ENCODE results near the gene DDX1. TPM values are rescaled to one million over a fixed set of nuclear protein-coding genes. Genes with fewer than 3 reads are reported as not detected.
"Not testable (repeated sequence)": the region's sequence is repeated elsewhere in the genome, so short reads cannot be mapped to it uniquely, and the experiment has no call there.

Gene DDX1
- total and polyA plus RNA-seq, 10 of the 15 experiments (the other 5 are each of a cell fraction or from before 2014, with no cell fraction given): 53.2 to 134 (median 85.6) TPM

DNA sequence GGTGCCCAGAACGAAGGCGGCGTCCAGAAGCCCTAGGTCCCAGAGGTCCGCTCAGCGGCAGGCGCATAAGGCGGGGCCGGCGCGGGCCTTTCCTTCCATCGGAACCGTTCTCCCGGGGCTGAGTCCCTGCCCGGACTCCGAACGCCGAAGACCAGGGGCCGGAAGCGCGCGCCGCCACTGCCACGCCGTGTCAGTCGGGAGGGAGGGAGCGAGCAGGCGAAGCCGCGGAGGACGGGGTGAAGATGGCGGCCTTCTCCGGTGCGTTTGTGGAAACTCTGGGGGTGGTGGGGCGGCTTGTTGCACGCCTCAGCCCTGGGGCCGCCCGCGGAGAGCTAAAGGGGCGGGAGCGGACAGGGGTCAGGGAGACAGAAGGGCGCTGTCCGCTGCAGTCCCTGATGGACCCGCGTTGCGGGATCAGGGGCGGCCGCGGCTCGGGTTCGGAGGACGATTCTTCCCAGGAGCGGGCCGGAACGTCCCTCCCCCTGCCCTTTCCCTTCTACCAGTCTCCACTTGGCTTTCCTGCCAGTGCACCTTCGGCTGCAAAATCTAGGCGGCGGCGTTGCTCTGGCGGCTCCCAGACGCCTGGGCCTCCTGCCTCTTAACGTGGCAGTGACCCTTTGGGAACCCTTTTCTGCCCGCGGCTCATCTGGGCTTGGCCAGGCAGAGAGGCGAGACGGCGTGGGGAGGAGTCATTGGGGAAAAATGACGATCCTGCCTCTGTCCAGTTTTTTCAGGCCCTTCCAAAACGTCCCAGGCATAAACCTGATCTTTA is at the start of gene DDX1 (continued):
- TF ChIP-seq TCF12 (IDR thresholded peaks at IDR 0.05; ENCODE audit: low read depth, low read length) (no peak), CHD2 (IDR thresholded peaks at IDR 0.05; ENCODE audit: borderline replicate concordance, low read depth, low read length) (peak; percentile 58; the same call in 1 of the 2 replicates), BHLHE40 (IDR thresholded peaks at IDR 0.05; ENCODE audit: borderline replicate concordance in 1 of 2, low read depth in 2 of 2, low read length in 1 of 2) (peak in 1 of 2 experiments; percentile 71; a peak in 2 of 4 replicates), POLR2A (IDR thresholded peaks at IDR 0.05; ENCODE audit: low read depth, low read length) (peak; percentile 97), ZNF622 (IDR thresholded peaks at IDR 0.05) (no peak), SMARCA5 (IDR thresholded peaks at IDR 0.05) (peak; percentile 92), MEF2A (IDR thresholded peaks at IDR 0.05; ENCODE audit: insufficient read depth, low read depth, low read length) (no peak), ZNF24 (IDR thresholded peaks at IDR 0.05) (peak; percentile 71; the same call in 1 of the 2 replicates), FOXK2 (IDR thresholded peaks at IDR 0.05) (no peak), BACH1 (IDR thresholded peaks at IDR 0.05; ENCODE audit: borderline replicate concordance) (0 out of 2 replicates have a peak, but pooled peaks have one; percentile 35), JUNB (IDR thresholded peaks at IDR 0.05) (no peak), ZNF384 (IDR thresholded peaks at IDR 0.05; ENCODE audit: borderline replicate concordance, low read depth, low read length) (0 out of 2 replicates have a peak, but pooled peaks have one; percentile 21), HDGF (IDR thresholded peaks at IDR 0.05) (no peak)

GRCh38 chr2:15542269-15542668 is 49.4 kb upstream of the DDX1 start:
- H3K9ac ChIP-seq (ENCODE audit: control insufficient read depth, insufficient read depth, low read length); SMC1A ChIA-PET (ENCODE audit: uncharacterized antibody, unreplicated experiment); H3K27ac ChIP-seq (ENCODE audit: control insufficient read depth, insufficient read depth); DNase-seq (ENCODE audit: low read depth, low spot score); H3K4me3 ChIP-seq; intact Hi-C loops (cut with micrococcal nuclease; ENCODE audit: unreplicated experiment); H3K4me1 ChIP-seq (ENCODE audit: control insufficient read depth, insufficient read depth, low read length); BruUV-seq (replicated peaks); in situ Hi-C loops (cut with MboI); H4K20me1 ChIP-seq (ENCODE audit: control insufficient read depth, insufficient read depth); RAD21 ChIA-PET (ENCODE audit: unreplicated experiment); H3K9me3 ChIP-seq (replicated peaks; ENCODE audit: control insufficient read depth, insufficient read depth, low read length); ATAC-seq; H3K36me3 ChIP-seq (ENCODE audit: control insufficient read depth in 2 of 2, insufficient read depth in 2 of 2, low read length in 1 of 2); H3K27me3 ChIP-seq (replicated peaks in 1 of 2; ENCODE audit: control insufficient read depth in 2 of 2, insufficient read depth in 2 of 2, low read length in 1 of 2); H2AFZ ChIP-seq (ENCODE audit: control insufficient read depth, low read depth, low read length); FAIRE-seq; H3K79me2 ChIP-seq (ENCODE audit: control insufficient read depth, insufficient read depth, low read length); CTCF ChIA-PET; POLR2A ChIA-PET; H3K4me2 ChIP-seq (ENCODE audit: control insufficient read depth, insufficient read depth): not testable (repeated sequence)
- WGBS (ENCODE audit: insufficient coverage, insufficient replicate concordance, low lambda C conversion rate, missing lambda C conversion rate): no CpG with 5 or more reads among the region's 6 CpGs
